ENCODE data around the gene HMCN1.

The HMCN1 gene

GRCh38 chr1:185972096-185972850, 238.1 kb downstream of the HMCN1 start:
- DNase-seq: no peak

DNA sequence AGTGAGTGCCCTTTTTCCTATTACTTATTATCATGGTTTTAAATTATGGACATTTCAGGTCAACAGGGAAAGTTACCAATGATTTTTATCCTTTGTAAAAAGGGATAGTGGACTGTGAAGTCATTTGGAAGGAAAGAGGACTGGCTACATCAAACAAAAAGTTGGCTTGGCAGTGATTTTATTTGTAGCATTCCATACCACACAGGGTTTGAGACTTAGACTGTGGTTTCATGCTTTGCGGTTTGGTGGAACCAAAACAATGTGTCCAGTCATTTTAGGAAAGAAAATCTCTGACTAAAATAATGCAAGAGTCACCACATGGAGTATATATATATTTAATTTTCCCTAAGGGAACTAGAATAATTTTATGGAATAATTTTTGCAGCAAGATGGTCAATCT, 239.5 kb downstream of the HMCN1 start:
- no peak for DNase-seq

DNA sequence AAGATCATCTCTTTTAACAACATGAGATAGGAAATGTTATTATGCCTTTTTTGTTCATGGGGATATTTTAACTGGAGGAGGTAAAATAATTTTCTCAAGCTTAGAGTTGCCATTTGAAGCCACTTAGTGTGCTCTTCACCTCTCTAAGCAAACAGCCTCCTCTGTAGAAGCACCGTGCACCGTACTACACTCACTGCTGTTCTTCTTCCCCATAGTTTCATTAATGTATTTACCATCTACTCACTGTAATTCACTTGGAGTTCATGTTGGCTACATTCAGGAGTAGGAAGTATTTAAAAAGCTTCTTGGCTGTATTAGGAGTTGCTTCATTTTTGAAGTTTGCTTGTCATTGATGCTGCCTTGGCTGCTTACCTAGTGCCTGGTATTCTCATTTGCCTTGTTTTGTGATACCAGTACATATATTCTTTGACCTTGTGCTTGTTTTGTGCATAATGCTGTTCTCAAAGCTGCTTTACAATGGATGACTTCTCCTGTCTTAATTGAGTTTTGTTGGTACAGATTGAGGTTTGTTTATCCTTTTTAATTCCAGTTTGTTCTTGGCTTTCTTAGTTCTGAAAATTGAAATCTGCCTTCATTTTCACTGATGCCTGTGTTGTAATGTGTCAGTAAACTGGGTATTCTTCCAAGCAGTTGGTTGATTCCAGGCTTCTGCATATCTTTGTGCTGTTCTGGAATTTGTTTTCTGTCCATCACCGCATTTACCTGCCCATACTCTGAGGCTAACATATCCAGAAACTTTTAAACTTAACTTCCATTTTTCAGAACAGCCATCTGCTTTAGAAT, 240.4 kb downstream of the HMCN1 start:
- DNase-seq: no peak

- DNase-seq: no peak
Measured at GRCh38 chr1:185980891-185981290, 246.7 kb downstream of the HMCN1 start.

DNA sequence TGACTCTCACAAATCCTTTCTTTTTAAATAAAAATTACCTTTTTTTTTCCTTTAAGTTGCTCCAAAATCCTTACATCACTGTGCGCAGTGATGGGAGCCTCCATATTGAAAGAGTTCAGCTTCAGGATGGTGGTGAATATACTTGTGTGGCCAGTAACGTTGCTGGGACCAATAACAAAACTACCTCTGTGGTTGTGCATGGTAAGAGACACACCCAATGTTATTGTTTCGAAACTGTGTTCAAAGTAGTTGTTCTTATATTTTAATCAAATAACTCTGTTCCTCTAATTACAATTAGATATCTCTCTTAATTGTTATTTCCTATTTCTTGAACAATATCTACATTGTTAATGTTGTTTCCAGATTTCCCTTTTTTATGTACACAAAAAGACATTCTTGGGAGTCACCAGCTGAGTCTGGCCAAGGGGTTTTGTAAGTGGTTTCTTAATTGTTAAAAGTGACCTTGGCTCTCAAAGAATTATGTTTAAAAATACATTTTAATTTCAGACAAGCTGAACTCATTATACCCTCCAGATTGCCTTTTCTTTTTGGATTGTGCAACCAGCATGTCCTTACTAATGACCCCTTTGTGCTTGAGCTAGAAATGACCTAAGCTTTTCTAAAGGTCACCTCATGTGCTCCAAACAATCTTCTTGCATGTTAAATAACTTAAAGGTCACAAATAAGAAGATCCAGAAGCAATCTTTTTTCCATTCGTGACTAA, 250.1 kb downstream of the HMCN1 start:
- no peak for DNase-seq

DNA sequence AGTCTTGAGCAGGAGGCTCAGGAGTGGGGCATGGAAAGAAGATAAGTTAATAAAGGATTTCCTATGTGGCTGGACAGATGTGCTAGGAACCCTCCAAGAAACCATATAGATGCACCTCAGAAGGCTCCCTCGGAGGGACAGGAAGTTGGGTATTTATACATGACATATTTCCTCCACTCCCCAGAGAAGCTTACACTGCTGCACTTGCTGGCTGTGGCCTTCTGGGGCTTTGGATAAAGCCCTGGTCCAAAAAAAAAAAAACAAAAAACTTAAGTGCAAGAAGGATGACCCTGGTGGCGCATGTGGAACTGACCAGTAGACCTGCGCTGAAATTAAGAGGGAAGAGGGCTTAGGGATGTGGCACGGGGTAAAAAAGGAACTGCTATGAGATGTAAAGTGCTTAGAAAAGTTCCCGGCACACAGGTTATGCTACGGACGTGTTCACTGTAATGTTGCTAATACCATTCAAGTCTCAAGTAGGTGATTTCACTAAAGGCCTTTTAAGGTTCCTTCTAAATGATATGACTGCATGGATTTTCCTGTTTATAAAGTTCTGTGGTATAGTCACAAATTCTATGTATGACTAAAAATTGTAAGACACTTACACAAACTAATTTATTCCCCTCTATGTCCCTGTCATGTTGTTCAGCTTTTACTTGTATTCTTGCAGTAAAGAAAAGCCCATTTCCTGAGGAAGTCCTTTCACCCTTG, 253.6 kb downstream of the HMCN1 start:
- DNase-seq: no peak

DNA sequence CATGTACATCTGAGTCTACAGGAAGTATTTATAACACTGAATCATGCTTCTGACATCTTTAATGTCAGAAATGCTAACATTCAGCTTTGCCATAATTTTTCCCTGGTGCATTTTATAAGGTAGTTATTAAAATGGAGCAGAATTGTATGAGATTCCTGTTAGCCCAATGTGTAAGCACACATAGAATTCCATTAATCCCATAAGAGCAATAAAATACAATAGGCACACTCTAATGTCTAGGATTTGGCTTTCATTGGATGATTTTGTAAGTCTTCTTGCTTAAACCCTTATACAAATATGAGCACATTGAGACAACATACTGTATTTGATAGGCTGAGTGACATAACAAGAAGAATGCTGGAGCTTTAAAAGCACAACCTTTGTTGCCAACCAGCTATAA, 256.4 kb downstream of the HMCN1 start:
- no peak for DNase-seq

DNA sequence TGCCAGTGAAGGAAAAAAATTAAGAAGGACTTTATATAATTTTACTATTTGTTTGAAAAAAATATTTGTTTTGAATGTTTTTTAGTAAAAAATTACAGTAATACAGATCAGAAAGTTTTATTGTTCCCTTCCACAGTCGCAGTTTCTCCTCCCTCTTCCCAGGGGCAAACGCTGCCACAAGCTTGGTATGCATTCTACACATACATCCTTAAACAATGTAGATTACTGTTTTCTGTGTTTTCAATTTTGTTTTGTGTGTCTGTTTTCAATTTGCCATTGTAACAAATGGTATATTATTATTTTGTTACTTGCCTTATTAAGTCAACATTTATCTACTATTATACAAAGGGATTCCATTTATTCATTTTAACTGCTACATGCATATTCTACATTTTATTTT, 257.1 kb downstream of the HMCN1 start:
- DNase-seq: no peak

DNA sequence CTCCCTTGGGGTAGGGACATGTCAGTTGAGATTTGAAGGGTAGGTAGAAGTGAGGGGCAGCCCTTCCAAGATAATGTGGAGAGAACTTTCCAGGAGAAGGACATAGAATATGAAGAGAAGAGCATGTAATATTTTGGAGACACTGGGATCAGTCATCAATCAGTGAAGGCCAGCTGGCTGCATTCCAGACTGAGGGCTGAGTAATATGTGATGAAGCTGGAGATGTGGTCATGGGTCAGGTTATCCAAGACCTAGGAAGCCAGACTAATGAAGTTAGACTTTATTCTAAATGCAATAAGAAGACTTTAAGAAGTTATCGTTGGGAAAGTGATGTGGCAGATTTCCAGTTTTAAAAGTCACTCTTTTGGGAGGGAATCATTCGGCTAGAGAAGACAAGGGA, 262.0 kb downstream of the HMCN1 start:
- DNase-seq: no peak

DNA sequence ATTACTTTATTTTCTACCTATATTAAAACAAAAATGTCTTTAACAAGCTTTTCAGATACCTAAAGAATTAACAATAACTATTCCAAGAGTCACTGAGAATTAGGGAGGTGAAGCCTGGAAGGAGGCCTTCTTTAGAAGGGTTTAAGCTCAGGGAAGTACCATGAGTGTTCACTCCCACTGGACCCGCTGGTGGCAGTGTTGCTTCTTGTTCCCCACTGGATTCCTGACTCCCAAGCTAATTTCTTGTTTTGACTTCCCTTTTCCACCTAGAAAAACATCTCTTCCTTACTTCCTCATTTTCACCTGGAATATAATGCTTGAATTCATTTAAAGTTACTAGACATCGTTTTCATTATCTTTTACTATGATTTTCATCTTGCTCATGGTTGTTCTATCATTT, 264.2 kb downstream of the HMCN1 start:
- DNase-seq: no peak

- DNase-seq: no peak
Measured at GRCh38 chr1:186002406-186002805, 268.2 kb downstream of the HMCN1 start.

DNA sequence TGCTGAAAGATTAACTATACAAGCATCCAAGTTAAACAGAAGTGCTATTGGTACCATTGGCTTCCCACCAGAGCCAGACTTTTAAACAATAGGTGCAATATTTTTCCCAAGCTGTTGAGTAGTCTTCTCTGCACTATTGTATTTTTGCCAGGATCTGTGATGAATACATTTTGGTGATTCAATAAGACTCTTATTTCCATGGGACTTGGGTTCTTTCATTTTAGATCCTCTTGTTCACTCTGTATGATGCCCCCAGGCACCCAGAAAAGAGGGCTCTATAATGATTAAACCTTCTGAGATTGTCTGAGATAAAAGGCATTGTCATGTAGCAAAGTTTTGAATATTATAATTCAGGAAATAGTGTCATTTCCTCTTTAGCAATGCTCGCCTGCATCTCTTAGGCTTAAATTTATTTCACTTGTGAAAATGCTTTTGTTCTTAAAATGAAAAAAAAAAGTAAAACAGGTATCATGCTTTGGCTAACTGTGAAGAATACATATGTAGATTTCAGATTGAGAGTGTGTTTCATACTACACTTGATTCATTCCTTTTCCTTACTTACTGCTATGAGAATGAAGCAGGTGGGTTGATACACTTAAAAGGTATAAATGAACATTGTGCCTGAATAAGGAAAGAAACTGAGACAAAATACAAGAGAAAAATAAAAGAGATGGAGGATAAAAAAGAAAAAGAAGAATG, 275.0 kb downstream of the HMCN1 start:
- no peak for DNase-seq

GRCh38 chr1:186014370-186015037, 280.3 kb downstream of the HMCN1 start:
- no peak for DNase-seq

DNA sequence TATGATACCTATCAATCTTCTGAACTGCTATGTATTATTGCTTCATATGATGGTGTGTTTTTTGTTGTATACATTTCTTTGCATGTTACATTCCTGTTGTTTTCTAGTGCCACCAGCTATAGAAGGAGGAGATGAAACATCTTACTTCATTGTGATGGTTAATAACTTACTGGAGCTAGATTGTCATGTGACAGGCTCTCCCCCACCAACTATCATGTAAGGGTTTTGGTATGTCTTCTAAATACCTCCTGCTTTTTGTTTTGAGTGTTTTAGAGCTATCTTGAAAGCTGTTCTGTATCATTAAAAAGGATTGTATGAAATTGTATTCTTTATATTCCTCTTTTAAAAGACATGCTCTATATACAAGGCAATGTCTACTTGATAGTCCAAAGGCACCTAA, 282.7 kb downstream of the HMCN1 start:
- no peak for DNase-seq

GRCh38 chr1:186022184-186022583, 288.0 kb downstream of the HMCN1 start:
- peak; percentile 20 for DNase-seq

DNA sequence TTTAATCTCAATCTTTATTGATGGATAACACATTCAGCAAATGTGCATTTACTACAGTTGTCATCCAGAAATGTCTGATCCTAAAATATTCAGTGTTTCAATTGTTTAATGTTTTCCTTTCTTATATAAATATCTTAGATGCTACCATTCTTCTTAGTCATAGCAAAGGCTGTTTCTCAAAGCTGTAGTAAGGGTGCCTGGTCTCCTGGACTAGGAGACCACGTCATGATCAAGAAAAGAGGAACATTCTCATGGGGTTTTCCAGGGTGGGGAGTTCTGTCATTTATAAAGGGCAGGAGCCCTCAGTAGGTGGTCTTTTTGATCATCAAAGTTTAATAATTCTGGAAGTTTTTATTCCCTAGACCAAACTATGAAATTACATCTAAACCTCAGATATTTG, 292.8 kb downstream of the HMCN1 start:
- DNase-seq: no peak

DNA sequence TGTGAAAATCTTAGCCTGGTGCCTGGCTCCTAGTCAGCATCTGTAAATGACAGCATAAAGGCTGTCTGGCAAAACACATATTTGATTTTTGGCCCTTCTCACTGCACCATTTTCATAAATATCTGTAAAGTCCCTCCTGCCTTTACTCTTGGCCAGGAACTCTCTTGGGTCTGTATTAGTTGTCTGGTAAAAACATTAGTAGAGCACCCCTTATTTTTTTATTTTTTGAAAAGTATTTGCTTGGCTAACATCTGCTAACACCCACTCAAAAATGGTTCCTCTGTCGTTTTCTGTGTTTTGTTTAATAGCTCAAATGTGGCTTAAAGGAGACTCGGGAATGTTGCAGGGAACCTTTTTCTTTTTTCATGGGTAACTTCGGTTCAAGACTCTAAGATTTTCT, 293.4 kb downstream of the HMCN1 start:
- no peak for DNase-seq

DNA sequence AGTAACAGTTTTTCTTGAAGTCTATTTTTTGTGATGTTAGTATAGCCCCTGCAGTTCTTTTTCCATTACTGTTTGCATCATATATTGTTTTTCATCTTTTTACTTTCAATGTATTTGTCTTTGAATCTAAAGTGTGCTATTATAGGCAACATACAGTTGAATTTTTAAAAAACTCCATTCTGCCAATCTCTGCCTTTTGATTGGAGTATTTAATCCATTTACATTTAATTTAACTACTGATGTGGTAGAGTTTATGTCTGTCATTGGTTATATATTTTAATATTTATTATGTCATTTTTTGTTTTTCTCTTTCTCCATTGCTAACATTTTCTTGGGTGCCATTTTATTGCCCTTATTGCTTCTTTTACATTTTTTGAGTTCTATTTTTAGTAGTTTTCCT, 296.3 kb downstream of the HMCN1 start:
- no peak for DNase-seq

DNA sequence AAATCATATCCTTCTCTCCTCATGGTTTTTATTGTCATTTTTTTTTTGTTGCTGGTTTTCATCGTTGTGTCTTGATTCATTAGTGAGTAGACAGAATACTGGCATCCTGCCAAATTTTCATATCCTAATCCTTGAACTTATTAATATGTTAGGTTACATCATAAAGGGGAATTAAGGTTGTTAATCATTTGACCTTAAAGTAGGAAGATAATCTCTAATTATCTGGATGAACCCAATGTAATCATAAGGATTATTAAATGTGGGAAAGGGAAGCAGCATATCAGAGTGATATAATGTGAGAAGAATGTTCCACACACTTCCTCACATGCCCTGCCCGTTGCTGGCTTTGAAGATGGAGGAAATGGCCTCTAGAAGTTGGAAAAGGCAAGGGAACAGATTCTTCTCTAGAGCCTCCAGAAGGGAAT, 299.7 kb downstream of the HMCN1 start:
- no peak for DNase-seq

- no peak for DNase-seq
Measured at GRCh38 chr1:186042230-186042629, 308.0 kb downstream of the HMCN1 start.

GRCh38 chr1:186043296-186043695, 309.1 kb downstream of the HMCN1 start:
- DNase-seq: no peak

Data from hematopoietic multipotent progenitor cell treated with erythropoietin and hydrocortisone succinate and interleukin-3 and kit ligand, for 6 days (in vitro differentiated cells).